Raji (cell line): Measurements from ENCODE around the gene POLN.

ENCODE experiments used
- POLR2A ChIP-seq: IDR thresholded peaks from 2 replicates; pipeline ENCODE4 v1.6.1; 2011; ENCODE audit warnings: low read depth, low read length, control low read depth; ENCODE audit not compliant: insufficient read depth

Gene POLN

DNA sequence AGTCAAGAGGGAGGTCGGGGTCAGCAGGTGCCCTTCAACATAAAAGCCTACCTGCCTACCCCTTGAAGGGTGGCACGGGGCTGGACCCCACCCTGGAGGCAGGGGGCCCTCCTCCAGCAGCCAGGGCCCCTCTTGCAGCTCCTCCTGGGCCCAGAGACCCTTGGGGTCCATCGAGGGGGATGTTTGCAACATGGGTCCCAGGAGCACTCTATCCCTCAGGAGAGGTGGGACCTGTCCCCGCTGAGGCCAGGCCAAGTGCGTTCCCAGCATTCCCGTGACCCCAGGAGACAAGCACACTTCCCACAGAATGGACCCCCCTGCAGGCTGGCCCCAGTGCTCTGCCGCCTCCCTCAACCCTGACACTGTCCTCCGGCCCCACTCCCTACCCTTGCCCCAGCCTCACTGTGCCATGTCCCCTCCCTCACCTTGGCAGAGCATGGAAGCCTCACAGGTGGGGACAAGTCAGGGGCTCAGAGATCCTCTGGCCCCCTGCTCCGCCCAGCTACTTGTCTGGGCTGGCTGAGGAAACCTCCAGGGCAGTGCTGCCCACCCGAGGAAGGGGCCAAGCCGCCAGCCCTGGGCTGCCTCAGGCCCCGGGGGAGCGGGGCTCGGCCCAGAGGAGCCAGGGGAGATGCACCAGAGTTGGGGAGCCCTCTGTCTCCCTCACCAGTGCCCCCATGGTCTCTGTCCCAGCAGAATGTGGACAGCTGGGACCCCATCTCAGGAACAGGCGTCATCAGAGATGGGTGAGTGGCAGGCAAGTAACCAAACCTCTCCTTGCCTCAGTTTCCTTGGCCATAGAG is 17.8 kb upstream of the POLN start:
- no peak for TF ChIP-seq POLR2A

DNA sequence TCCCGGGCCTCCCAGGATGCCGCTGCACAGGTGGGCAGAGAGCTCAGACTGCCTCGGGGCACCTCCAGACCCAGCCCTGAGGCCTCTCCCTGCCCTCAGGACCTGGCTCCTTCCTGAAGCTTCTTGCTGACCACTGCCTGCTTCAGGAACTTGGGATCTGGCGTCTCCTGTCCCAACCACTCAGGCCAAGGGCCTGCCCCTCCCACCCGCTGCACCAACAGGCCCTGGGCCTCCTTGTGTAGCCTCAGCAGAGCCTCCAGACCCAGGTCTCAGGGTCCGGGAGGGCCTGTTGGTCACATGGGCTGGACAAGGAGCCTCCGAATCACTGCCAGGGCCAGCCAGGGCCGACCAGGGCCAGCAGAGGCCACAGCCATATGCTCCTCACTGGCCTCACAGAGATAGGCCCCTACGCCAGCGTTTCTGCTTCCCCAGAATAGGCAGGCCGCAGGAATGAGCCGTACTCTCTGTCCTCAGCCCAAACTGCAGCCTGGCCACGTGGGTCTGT is 17.2 kb upstream of the POLN start:
- no peak for TF ChIP-seq POLR2A

DNA sequence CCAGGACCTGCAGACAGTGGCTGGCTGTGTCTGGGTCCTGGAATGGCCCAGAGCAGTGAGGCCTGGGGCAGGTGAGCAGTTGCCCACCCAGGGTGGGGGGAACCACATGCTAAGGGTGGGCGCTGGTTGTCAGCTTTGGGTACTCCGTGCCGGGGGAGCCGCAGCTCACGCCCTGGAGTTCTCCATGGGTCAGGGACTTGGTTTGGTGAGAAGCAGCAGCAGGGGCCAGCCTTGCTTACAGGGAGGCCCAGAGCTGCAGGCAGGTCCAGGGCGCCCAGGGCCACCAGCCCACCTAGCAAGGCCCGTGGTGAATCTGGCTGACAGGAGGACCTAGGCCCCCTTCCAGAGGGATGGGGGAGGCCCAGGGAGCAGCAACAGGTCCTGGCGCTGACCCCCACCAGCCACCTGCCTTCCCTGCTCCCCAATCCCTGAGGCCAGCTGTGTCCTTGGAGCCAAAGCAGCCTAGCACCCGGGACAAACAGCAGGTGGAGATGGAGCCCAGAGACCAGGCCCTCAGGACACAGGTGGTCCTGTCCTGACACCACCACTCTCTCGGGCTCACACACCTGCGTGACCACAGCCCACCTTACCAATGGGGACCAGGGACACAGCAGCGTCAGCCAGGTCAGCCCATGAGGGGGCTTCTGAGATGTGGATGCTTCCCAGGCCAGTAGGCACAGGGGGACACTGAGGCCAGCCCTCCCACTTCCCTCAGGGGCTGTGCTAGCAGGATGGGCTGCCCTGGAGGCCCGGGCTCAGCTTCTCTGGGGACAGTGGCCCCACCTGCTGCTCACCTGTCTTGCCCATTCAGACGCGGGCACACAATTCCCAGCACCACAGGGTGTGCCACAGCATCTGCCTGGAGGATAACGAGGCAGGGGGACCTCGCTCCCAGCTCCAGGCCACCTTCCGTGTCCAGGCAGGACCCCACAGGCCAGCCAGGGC is 16.4 kb upstream of the POLN start:
- no peak for TF ChIP-seq POLR2A

DNA sequence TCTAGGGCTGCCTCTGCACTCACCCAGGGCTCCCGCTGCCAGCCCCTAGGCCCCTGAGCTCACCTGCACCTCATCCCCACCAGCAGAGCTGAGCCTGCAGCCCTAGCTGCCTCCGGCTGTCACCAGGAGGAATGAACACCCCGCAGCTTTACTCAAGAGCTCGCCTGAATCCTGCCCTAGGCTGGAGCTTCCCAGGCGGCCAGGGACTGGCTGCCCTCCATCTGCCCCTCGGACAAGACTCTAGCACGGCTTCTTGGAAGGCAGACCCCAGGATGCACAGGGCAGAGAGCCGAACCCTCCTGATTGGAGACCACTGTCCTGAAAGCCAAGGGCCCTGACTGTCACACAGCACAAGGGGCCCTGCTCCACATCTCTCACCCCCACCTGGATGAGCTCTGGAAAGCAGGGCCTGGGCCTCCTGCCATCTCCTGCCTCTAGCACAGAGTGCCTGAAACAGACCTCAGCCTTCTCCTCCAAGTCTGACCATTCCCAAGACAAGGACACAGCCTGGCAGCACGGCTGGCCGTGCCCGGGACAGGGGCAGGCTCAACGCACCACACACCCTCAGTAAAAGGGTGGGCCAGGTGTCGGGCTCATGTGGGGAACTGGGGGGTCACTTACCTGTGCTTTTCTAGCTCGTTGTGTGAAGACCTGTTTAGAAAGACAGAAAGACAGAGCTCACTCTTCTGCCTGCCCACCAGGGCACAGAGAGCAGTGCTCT is 15.6 kb upstream of the POLN start:
- TF ChIP-seq POLR2A, result no peak

DNA sequence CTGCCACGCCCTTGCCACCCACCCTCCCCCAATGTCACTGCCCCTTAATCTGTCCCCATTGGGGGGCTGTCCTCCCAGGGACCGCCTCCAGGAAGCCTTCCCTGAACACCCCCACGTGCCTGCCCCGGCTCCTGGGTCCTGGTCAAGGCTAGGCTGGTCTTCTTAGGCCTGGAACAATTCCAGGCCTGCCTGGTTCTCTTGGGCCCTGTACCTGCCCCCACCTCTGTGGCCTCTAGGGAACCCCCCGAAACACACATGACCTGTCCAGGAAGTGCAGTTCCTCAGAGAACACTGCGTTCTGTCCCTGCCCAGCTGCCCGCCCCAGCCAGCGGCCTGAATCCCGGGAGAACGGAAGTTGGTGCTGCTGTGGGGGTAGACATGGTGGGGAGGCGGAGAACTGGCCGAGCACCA is 14.9 kb upstream of the POLN start:
- TF ChIP-seq POLR2A, result no peak

DNA sequence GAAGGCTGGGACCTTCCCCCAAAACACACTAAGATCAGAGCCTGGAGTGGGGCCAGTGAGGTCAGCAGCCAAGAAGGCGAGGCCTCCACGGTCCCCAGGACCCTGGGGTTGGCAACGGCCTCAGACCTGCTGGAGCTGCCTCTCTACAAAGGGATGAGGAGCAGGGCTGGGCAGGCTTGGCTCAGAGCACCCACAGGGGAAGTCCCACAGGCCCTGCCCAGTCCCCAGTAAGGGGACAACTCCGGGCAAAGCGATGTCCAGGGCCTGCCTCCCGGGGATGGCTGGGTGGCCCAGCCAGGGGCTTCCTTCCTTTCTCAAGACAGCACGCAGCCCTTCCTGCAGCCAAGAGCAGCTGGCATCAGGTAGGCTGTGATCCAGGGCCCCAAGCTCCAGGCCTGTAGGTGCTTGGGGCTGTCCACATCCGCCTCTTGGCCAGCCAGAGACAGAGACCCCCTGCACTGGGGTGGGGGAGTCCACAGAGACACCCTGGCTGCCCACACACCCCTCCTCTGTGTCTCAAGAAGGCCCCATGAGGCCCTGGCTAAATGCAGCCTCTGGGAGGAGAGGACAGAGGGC is 14.3 kb upstream of the POLN start:
- TF ChIP-seq POLR2A, result no peak

DNA sequence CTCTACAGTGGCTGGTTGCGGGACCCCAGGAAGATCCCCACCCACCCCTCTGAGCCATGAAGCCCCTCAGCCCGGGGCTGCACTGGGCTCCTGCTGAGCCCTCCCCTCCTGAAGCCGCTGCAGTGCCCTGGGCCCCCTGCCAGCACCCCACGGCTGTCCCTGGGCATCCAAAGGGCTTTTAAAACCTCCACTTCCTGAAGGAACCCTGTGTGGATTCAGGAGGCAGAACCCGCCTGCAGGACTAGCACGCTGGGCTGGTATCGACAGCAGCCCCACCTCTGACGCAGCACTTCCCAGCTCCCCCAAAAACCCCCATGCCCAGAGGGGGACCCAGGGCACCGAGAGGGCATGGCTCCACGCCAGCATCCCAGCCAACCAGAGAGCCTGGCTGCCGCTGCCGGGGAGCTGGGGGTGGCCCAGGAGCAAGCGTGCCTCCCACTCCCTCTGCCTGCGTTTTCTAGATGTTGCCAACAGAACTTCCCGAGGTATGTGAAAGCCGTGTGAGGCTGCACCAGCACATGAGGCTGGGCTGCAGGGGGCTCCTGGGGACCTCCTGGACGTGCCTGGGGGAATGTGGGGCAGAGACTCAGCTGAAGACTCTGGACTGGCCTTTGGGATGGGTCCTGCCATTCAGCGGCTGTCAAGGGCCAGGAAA is 13.7 kb upstream of the POLN start:
- TF ChIP-seq POLR2A, result no peak

DNA sequence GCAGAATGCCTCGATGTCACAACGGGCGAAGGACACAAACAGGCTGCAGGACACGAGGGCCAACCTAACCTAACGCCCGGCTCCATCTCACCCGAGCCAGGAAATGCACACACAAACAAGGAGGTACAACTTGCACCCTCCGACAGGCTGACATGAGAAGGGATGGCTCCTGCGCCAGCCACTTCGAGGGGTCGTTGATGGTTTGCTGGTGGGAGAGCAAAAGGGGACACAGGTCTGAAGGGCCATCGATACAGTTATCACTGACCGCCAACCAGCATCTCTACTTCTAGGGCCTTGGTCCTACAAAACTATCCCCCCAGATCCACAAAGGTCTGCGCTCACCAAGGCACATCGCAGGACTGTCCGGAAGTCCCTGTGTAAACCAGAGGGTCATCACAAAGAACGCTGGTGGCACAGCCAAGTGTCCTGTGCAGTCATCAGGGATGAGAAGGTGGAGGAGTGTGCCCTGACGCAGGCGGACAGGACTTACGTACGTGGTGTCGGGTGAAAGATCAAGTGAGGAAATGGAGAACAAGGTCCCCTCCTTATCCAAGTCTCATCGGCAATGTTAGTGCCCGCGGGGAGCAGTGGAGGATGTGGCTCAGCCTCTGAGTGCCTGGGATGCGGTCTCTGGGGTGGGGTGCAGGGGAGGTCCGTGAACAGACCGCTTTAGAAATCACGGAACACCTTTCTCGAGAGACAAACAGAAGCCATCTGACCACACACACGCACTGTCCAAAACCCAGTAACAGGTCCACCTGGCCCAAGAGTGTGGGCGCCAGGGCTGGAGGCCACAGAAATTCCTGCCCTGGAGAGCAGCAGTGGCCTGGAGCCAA is 13.0 kb upstream of the POLN start:
- no peak for TF ChIP-seq POLR2A

DNA sequence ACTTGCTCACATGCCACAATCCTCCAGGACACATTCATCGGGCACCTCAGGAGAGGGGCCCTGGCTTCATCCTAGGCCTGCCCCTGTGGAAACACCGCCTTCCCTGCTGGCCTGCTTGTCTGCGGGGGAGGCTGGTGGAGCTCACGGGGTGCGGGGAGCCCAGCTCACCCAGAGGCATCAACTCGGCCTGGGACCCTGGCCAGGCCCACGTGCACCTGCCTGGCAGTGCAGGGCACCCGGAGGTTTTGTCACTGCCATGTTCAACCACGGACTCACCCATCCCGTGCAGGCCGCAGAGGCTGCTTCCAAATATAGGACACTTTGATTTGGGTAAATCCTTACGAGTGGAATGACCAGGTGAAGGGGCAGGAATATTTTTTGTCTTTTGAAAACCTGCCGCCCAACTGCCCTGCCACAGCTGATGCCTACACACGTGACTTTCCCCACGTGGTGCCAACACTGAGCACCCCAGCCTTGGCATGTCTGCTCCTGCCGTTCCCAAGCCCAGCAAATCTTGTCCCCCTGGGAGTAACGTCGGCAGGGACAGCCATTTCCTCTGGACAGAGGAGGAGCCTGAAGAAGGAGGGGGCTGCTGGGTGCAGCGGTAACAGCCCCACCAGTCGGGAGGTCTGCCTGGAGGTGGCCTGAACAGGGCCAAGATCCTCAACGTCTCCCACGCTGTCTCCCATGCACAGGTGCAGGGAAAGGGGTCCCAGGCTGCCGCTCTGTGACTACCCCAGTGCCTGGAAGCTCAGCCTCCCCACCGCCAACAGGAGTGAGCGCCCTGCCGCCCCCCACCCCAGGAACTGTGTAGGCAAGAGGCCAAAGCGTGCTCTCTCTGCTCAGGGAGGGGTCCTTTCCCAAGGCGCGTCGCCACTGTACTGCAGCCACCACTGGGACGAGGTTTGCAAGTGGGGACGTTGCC is 11.5 kb upstream of the POLN start:
- no peak for TF ChIP-seq POLR2A

DNA sequence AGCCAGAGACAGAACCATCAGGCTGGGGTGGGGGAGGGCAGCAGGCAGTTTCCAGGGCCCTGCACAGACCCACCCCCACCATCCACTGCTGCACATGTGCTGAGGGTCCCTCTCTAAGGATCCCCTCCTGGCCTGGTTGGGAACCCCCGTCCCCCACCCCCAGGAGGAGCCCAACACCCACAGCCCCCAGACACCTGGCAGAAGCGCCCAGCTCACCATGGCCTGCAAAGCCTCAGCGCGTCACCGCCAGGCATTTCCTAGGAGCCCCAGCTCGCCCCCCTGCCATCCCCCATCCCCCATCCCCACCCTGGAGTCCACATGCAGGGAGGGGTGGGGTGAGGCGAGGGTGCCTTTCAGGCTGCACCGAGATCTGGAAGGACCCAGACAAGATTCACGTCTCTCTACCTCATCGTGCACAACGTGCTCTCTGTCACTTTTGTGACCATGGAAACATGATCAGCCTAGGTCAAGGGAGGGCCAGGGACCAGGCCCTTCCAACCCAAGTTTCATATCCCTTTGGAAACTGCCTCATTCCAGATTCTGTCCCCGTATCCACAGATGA is 10.7 kb upstream of the POLN start:
- no peak for TF ChIP-seq POLR2A

DNA sequence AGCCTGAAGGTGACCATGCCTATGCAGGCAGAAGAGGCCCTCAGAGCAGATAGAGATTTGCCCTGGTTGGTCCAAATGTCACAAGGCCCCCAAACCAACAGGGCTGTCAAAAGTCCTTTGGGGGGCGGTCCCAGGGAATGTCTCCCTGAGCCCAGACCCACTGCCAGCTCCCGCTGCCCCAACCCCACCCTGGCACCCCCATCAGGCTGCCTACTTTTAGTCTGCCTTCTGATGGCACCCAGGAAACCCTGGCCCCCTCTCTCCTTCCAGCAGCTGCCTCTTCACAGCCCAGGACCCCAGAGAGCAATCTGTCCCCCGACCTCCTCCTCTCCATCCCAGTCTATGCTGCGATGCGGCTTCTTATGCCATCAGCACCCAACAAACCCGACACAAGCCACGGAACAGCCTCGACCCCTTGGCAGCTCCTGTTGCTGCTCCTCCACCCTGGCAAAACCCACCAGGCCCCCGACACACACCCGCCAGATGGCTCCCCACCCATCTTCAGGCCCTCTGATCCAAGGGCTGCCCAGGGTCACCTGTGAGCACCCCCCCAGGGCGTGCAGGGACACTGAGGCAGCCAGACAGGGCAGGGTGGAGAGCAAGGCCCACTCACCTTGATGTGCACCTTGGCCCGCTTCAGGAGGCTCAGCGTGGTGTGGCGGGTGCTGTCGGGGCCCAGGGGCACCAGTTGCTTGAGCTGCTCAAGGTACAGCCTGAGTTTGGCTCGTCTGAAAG is 10.0 kb upstream of the POLN start:
- TF ChIP-seq POLR2A, result no peak
